SH-SY5Y (cell line): Measurements from ENCODE around the gene PCDHGB6.
"Not testable (repeated sequence)": the region's sequence is repeated elsewhere in the genome, so short reads cannot be mapped to it uniquely, and the experiment has no call there.

Experiments
- GATA2 ChIP-seq: IDR thresholded peaks from 2 replicates; pipeline ENCODE4 v1.6.1; 2011; ENCODE audit warnings: mild to moderate bottlenecking, low read depth, low read length
- GATA3 ChIP-seq: IDR thresholded peaks from 2 replicates; pipeline ENCODE4 v1.6.1; 2011; ENCODE audit warnings: low read depth, mild to moderate bottlenecking, low read length, moderate library complexity

DNA sequence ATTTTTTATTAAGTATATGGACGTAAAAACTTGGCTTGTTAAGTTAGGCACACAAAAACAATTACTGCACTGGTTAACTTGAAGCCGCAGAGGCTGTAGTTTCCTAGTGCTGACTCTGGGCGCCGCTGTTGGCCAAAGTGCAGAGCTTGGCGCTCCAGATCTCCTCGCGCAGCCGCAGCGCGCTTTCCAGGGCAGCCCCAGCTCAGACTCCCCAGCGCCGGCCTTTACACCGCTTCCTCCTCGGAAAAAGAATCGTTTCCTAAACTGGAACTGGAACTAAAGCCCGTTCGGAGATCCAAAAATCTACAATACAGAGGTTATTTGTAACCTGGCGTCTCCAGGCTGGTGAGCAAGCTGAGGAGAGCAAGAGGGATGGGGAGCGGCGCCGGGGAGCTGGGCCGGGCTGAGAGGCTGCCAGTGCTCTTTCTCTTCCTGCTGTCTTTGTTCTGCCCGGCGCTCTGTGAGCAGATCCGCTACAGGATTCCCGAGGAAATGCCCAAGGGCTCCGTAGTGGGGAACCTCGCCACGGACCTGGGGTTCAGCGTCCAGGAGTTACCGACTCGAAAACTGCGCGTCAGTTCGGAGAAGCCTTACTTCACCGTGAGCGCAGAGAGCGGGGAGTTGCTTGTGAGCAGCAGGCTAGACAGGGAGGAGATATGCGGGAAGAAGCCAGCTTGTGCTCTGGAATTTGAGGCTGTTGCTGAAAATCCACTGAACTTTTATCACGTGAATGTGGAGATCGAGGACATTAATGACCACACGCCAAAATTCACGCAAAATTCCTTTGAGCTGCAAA, 9.9 kb upstream of the PCDHGB6 start, which contains the start of gene PCDHGB5:
- not testable (repeated sequence) for TF ChIP-seq GATA2, GATA3
